Loucy (cell line): ENCODE results near the gene RHEX.

Experiments
- H2AFZ ChIP-seq: fragments of 200-600 bp; sonication (generic); 2 replicates; pipeline ENCODE4 v1.6.0; 2016; ENCODE audit warnings: antibody characterized with exemption, mild to moderate bottlenecking, low read length, moderate library complexity
- H3F3A ChIP-seq: fragments of 200-600 bp; 2 replicates; pipeline ENCODE4 v1.6.0; 2016; ENCODE audit warnings: antibody characterized with exemption, low read depth, mild to moderate bottlenecking
- H3K27me3 ChIP-seq: fragments of 200-600 bp; sonication (generic); 2 replicates; pipeline ENCODE4 v1.6.1; 2014; ENCODE audit warnings: low read length, mild to moderate bottlenecking; ENCODE audit not compliant: insufficient read depth, poor library complexity, severe bottlenecking
- H3K36me3 ChIP-seq: fragments of 200-600 bp; sonication (generic); 2 replicates; pipeline ENCODE4 v1.6.1; 2016; ENCODE audit warnings: low read length; ENCODE audit not compliant: insufficient read depth
- H3K4me1 ChIP-seq: fragments of 200-600 bp; sonication (generic); 2 replicates; pipeline ENCODE4 v1.5.1; 2014; ENCODE audit warnings: low read length, mild to moderate bottlenecking; ENCODE audit not compliant: insufficient read depth, poor library complexity, severe bottlenecking
- H3K4me2 ChIP-seq: fragments of 200-600 bp; sonication (generic); 2 replicates; pipeline ENCODE4 v1.6.0; 2014; ENCODE audit warnings: antibody characterized with exemption, low read length, low read depth, mild to moderate bottlenecking; ENCODE audit not compliant: poor library complexity, severe bottlenecking
- H3K4me3 ChIP-seq: fragments of 200-600 bp; sonication (generic); 2 replicates; pipeline ENCODE4 v1.5.1; 2014; ENCODE audit warnings: low read length, mild to moderate bottlenecking, mixed read lengths; ENCODE audit not compliant: poor library complexity, severe bottlenecking
- H3K79me2 ChIP-seq: fragments of 200-600 bp; sonication (generic); 2 replicates; pipeline ENCODE4 v1.6.1; 2014; ENCODE audit warnings: low read length; ENCODE audit not compliant: insufficient read depth
- H3K9ac ChIP-seq: fragments of 200-600 bp; sonication (generic); 2 replicates; pipeline ENCODE4 v1.6.0; 2014; ENCODE audit warnings: mild to moderate bottlenecking, low read depth, low read length, moderate library complexity; ENCODE audit not compliant: poor library complexity, severe bottlenecking
- H3K9me2 ChIP-seq: fragments of 200-600 bp; sonication (generic); replicated peaks from 2 replicates; pipeline ENCODE4 v1.6.1; 2016; ENCODE audit warnings: low read depth, low read length, mixed read lengths
- H3K9me3 ChIP-seq: fragments of 200-600 bp; sonication (generic); 2 replicates; pipeline ENCODE4 v1.6.1; 2014; ENCODE audit warnings: mild to moderate bottlenecking, antibody characterized with exemption, low read length, low read depth; ENCODE audit not compliant: insufficient read depth
- H4K20me1 ChIP-seq: fragments of 200-600 bp; sonication (generic); 2 replicates; pipeline ENCODE4 v1.6.0; 2014; ENCODE audit warnings: antibody characterized with exemption, low read length, mild to moderate bottlenecking; ENCODE audit not compliant: insufficient read depth, poor library complexity, severe bottlenecking
- CTCF ChIP-seq: fragments of 200-600 bp; sonication (generic); conservative IDR thresholded peaks from 2 replicates; pipeline ENCODE4 v1.5.1; 2014; ENCODE audit warnings: mild to moderate bottlenecking, antibody characterized with exemption, low read length
- EZH2phosphoT487 ChIP-seq: fragments of 200-600 bp; IDR thresholded peaks from 2 replicates; pipeline ENCODE4 v1.6.1; 2018; ENCODE audit warnings: antibody characterized with exemption, mild to moderate bottlenecking, moderate library complexity, borderline replicate concordance

RHEX gene

DNA sequence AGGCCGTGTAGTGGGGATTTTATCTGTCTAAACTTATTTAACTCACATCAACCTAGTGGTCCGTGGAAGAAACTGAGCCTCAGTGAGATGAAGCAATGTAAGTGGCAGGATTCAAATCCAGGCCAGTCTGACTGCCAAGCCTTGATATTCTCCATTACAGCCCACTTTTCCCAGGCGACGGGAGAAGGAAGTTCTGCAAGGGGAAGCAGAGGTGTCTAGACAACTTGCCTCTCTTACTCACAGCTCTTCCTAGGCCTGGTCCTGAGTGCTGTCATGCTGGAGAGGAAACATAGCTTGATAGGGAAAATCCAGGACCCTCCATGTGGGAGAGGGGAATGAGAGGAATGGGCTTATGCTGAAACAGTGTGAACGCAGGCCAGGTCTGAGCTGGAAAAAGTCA is 38.4 kb upstream of the RHEX start:
- H3K4me2 ChIP-seq: no peak overlapping the region

GRCh38 chr1:206015071-206015470 is 37.9 kb upstream of the RHEX start:
- no peak for TF ChIP-seq EZH2phosphoT487
- TF ChIP-seq CTCF: no peak
- 0 out of 2 replicates have a peak overlapping the region, but pooled peaks have one; percentile 11 for H2AFZ ChIP-seq
- H3K79me2 ChIP-seq: no peaks in the 10 kb centered on the region
- peak overlapping the region; percentile 51 for H3K9ac ChIP-seq
- H3F3A ChIP-seq: no peaks in the 10 kb centered on the region
- no peaks in the 10 kb centered on the region for H3K27me3 ChIP-seq
- H3K36me3 ChIP-seq: no peaks in the 10 kb centered on the region
- no peaks in the 10 kb centered on the region for H3K9me3 ChIP-seq
- H3K9me2 ChIP-seq: no peaks in the 10 kb centered on the region
- H3K4me3 ChIP-seq: no peak overlapping the region
- no peak overlapping the region for H3K4me2 ChIP-seq
- H3K4me1 ChIP-seq: peaks cover 42% of the 10 kb centered on the region
- no peaks in the 10 kb centered on the region for H4K20me1 ChIP-seq

More for the DNA sequence above, 38.4 kb upstream of the RHEX start:
- no peak overlapping the region for H2AFZ ChIP-seq
- H3K9me2 ChIP-seq: no peaks in the 10 kb centered on the region
- peak overlapping the region; percentile 51 for H3K9ac ChIP-seq
- TF ChIP-seq CTCF: no peak
- no peak for TF ChIP-seq EZH2phosphoT487
- no peaks in the 10 kb centered on the region for H3K36me3 ChIP-seq
- no peaks in the 10 kb centered on the region for H3K27me3 ChIP-seq
- H3F3A ChIP-seq: no peaks in the 10 kb centered on the region
- no peaks in the 10 kb centered on the region for H4K20me1 ChIP-seq
- no peaks in the 10 kb centered on the region for H3K9me3 ChIP-seq
- no peaks in the 10 kb centered on the region for H3K79me2 ChIP-seq
- peaks cover 46% of the 10 kb centered on the region for H3K4me1 ChIP-seq
- no peak overlapping the region for H3K4me3 ChIP-seq

DNA sequence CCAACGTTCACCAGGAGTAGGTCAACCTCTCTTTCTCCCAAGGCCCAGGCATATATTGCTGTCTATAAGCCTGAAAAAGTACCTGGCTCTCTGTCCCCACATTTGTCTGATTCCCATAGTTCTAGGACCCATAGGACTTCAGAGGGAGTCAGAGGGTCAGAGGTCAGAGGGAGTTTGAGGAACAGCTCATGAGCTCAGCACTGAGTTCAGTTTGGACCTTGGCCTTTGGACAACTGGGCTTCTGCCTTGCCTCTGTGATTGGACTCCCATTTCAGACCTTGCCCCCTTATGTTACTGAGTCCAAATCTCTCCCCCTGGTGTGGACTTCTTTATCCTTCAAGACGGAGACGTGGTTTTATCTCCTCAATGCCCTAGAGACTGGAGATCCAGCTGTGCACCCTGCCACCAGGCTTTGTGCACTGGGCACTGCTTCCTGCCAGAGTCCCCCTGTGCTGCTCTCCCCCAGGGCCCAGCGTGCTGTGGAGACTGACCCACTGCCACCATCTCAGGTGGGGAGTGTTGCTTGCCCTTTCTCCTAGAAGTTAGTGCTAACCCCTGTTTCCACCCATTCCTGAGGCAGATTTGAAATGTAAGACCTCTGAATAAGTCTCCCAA is 32.5 kb upstream of the RHEX start:
- H3K9me3 ChIP-seq: no peaks in the 10 kb centered on the region
- no peak for TF ChIP-seq EZH2phosphoT487
- no peak for TF ChIP-seq CTCF
- H3K9ac ChIP-seq: no peak overlapping the region
- H3K4me3 ChIP-seq: no peak overlapping the region
- no peaks in the 10 kb centered on the region for H3K79me2 ChIP-seq
- no peak overlapping the region for H3K4me2 ChIP-seq
- H3K9me2 ChIP-seq: no peaks in the 10 kb centered on the region
- H4K20me1 ChIP-seq: no peaks in the 10 kb centered on the region
- H3K4me1 ChIP-seq: peaks cover 11% of the 10 kb centered on the region
- no peaks in the 10 kb centered on the region for H3K27me3 ChIP-seq
- no peaks in the 10 kb centered on the region for H3K36me3 ChIP-seq
- no peaks in the 10 kb centered on the region for H3F3A ChIP-seq
- H2AFZ ChIP-seq: no peak overlapping the region
